HG03103 (cell line): ENCODE results near the gene G6PD.
"Not testable (repeated sequence)": the region's sequence is repeated elsewhere in the genome, so short reads cannot be mapped to it uniquely, and the experiment has no call there.

Experiments used
- ATAC-seq: cut with Tn5 transposase; IDR thresholded peaks from one replicate; pipeline ENCODE4 v1.9.1; 2021; ENCODE audit warnings: low read depth; ENCODE audit not compliant: unreplicated experiment

Gene G6PD

DNA sequence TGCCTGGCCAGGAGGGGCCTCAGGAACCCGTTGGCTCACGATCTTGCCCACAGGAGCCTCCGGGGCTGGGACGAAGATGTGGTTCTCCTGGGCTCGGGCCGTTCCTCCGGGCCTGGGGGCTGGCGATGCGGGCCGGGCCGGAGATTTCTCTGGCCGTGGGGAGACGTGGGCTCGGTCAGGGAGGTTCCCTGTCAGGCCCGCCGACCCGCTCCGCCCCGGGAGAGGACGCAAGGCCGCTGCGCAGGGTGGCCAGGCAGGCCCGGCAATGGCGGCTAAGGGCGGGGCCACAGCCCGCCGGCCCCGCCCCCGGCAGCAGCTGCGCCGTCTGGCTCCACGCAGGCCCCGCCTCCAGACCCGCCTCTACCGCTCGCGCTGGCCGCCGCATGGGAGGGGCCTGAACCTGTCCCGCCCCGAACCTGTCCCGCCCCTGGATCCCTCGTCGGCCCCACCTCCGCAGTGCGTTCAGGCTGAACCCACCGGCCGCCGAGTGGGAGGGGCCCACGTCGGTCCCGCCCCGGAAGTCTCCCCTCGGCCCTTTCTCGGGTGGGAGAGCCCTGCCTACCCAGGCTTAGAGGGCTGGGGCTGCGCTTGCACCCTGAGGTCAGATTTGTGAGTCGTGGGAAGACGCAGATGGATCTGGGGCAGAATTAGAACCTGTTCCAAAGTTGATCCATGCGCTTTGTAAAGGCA, 30.5 kb downstream of the G6PD start, which contains the start of gene FAM3A:
TSS of gene FAM3A (minus strand) at position 267 of the 690 bp plus-strand sequence. CDS start 460 bp downstream, outside the sequence.
- peak; percentile 95 for ATAC-seq

DNA sequence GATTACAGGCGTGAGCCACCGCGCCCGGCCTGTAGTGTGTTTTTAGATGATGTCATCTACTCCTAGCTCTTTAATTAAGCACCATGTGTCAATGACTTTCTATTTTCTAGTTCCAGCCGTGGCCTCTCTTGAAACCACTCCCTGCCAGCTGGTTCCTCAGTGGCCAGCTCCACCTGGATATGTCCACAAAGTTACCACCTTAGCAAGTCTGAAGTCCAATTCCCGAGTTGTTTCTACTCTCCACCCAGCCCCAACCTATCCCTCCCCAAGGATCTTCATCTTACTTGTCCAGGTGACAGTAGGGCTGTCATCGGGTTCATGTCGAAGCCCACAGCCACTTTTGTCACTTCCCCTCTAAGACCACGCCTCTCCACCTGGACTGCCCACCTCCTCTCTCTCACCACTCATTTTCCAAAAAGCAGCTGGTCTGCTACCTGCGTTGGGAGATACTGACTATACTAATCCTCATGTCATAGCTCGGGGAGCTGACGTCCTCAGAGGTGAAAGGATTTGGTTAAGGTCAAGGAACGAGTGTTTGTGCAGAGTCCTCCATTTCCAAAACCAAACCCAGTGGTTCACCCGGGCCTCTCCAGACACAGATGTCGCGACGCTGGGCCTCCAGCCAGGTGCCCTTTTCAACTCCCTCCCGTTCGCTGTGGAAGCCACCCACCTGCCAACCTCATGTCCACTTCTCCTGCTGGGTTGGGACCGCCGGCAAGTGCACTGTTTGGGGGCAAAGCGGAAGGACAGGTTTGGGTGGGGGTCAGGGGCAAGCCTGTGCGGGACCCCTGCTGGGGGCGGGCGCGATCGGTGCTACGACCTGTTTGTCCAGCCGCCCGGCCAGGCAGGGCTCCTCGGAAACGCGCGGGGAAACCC, 31.3 kb downstream of the G6PD start:
- ATAC-seq = no peak

DNA sequence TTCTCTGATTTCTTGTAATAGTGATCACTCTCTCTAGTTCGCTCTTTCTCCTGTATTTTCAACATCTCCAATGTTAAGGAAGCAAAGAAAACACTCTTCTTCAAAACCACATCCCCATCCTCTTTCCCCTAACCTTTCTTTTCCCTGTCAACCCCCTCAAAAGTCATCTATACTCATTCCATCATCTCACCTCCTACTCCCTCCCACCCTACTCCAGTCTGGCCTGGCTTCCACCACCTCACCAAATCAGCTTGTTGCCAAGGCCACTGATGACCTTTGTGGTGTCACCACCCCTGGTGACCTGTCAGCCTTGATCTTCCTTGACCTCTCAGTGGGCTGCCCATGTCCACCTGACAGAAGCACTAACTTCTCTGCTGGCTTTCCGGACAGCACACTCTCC, 32.9 kb downstream of the G6PD start:
- ATAC-seq = no peak

GRCh38 chrX:154512879-154513553, 33.6 kb downstream of the G6PD start:
- no peak for ATAC-seq

GRCh38 chrX:154511761-154512160, 34.9 kb downstream of the G6PD start:
- ATAC-seq = no peak

GRCh38 chrX:154509455-154509854, 37.2 kb downstream of the G6PD start:
- ATAC-seq = no peak

DNA sequence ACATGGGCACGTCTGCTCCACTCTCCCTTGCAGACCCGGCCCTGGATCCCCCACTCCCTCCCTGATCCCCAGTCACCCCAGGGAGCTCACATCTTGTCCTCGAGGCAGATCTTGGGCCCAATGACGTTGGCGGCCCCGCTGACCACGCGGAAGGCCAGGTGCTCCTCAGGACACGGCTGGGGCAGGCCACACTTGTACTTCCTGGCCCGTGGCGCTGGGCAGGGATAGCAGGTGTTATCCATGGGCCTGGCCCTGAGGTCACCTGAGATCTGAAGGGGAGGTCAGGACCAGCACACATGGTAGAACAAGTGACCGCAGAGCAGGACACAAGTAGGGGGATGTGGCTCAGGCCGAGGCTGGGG, 38.3 kb downstream of the G6PD start:
- no peak for ATAC-seq

DNA sequence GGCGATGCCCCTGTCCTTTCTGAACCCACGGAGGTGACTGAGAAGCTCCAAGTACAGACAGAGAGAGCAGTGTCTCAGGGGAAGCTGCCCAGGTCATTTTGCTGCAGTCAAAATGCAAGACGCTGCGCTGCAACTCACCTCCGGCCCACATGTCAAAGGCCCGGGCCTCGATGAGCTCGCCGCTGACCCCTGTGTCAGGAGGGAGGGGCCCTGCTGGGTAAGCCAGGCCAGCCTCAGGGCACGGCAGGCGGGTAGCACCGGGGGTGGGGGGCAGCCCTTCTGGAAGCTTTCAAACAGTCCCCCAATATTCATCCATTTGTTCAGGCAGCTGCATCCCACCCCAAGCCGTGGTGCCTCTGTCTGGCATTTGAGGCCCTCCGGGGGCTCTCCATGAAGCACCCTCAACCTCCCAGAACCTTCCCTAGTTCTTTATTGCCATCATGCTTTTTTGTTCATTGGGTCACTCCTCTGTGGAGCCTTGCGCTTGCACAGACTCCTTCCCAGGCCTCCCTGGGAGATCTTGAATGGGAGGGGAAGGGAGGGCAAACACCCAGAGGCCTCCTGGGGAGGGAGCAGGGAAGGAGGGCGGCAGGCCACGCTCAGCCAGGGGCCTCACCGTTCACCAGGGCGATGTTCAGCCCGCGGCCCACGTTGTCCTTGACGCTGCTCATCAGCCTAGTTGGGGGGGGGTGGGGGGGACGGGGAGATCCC, 38.8 kb downstream of the G6PD start:
- ATAC-seq = no peak

GRCh38 chrX:154506483-154507332, 39.9 kb downstream of the G6PD start:
- no peak for ATAC-seq

- ATAC-seq = no peak
Measured at GRCh38 chrX:154505734-154506133, 40.9 kb downstream of the G6PD start.

GRCh38 chrX:154502989-154503388, 43.7 kb downstream of the G6PD start:
- no peak for ATAC-seq

DNA sequence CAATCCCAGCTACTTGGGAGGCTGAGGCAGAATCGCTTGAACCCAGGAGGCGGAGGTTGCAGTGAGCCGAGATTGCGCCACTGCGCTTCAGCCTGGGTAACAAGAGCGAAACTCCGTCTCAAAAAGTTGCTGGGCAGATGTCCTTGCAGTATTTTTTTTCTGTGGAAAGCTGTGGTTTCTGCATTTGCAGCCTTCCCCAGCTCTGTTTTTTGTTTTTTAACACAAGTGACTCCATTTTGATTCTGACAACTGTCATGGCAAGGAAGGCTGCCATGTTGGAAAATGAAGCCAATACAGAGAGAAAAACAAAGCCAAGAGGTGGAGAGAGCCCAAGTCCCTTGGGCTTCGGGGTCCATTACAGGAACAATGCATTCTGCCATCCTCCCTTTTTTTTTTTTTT, 44.5 kb downstream of the G6PD start:
- ATAC-seq = no peak

- ATAC-seq = not testable (repeated sequence)
Measured at GRCh38 chrX:154501423-154501822, 45.2 kb downstream of the G6PD start.

- not testable (repeated sequence) for ATAC-seq
Measured at GRCh38 chrX:154496591-154497137, 50.0 kb downstream of the G6PD start.

DNA sequence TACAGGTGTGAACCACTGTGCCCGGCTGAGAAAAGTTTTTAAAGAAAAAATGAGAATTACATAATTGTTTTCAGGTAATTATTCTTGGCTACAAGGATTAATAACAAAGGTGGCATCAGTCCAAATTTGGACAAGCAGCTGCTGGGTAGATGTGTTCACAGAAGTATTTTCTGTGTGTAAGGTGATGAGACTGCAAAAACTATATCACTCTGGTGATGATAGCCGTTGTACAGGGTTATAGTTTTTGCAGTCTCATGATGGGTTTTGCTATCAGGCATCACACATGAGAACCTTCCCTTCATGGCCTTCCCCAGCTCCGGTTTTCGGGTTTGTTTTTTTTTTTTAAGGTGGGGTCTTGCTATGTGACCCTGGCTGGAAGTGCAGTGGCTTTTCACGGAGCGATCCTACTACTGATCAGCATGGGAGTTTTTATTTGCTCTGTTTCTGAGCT, 51.1 kb downstream of the G6PD start:
- ATAC-seq = no peak

DNA sequence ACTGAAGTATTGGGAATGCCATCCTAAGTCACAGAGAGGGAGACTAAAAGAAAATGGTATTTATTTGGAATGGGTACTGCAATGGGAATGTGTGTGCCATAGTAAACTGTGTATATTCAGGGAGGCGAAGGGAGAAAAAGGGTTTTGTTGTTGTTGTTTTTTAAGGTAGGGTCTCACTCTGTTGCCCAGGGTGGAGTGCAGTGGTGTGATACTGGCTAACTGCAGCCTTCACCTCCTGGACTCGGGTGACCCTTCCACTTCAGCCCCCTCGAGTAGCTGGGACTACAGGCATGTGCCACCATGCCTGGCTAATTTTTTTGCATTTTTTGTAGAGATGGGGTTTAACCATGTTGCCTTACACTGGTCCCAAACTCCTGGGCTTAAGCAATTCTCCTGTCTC, 51.9 kb downstream of the G6PD start:
- ATAC-seq = no peak

GRCh38 chrX:154490414-154491083, 56.1 kb downstream of the G6PD start, which contains the start of gene SLC10A3:
Gene SLC10A3 (minus strand): TSS chrX:154490629. CDS start chrX:154488940, 1,689 bp downstream.
- ATAC-seq = peak; percentile 62

DNA sequence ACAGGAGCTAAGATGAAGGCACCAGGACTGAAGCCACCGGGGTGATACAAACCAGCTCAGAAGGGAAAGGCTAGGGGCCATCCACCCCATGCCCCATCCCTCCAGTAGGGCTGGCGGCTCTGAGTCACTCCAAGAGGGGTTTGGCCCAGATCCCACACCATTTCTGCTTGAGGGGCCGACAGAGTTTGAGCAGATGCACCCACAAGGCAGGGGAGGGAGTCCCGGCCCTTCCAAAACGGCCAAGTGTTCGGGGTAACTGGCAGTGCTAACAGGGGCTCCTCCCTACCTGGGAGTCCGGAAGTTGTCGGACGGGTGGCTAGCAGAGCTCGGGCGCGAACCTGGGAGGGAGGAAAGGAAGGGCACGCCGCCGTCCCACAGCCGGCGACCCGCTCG, 56.6 kb downstream of the G6PD start:
- no peak for ATAC-seq

DNA sequence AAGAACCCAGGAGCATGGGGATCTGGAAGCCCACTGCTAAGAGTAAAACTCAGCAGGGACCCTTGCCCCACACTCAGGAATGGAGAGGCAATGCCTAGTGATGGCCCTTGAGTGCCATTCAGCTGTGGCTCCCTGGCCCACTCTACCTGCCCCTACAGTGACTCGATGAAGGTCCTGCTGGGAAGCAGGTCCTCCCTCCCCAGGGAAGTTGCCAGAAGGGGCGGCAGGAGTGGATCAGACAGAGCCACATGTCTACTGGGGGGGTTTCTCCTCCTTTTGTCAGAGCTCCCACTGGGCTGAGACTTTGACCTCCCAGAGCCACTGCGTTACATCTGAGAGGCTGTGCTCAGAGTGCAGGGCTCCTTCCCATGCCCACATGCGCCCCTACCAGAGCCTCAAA, 57.5 kb downstream of the G6PD start:
- ATAC-seq = no peak
